ENCODE results near the gene ARAP2.

- TF ChIP-seq CTCF (conservative IDR thresholded peaks at IDR 0.05) = no peak
- no peak for TF ChIP-seq EZH2 (IDR thresholded peaks at IDR 0.05; ENCODE audit: low read depth)
Observed at GRCh38 chr4:36123906-36124305, 120.4 kb downstream of the ARAP2 start.

Measured in PC-9 (cell line).